ENCODE data around the gene CACNA1C. TPM values are rescaled to one million over a fixed set of nuclear protein-coding genes. Genes with fewer than 3 reads are reported as not detected.

The CACNA1C gene
- total RNA-seq, 4 donors from 2014 or later: 3.8 to 13.6 (median 5.7) TPM

GRCh38 chr12:2110849-2111566, 58.2 kb downstream of the CACNA1C start:
- ATAC-seq (ENCODE audit: low FRiP score) (no peak), DNase-seq (ENCODE audit: low spot score) (no peak)
- no peak for TF ChIP-seq CTCF (IDR thresholded peaks at IDR 0.05)

GRCh38 chr12:2111826-2112225, 59.0 kb downstream of the CACNA1C start:
- ATAC-seq (ENCODE audit: low FRiP score) (no peak), DNase-seq (ENCODE audit: low spot score) (no peak)
- TF ChIP-seq CTCF (IDR thresholded peaks at IDR 0.05): no peak

- no peak for TF ChIP-seq CTCF (IDR thresholded peaks at IDR 0.05)
- DNase-seq (ENCODE audit: low spot score) (no peak), ATAC-seq (ENCODE audit: low FRiP score) (no peak)
These were observed 59.6 kb downstream of the CACNA1C start for GRCh38 chr12:2112401-2112800.

GRCh38 chr12:2113119-2113912, 60.5 kb downstream of the CACNA1C start:
- ATAC-seq (ENCODE audit: low FRiP score): no peak

GRCh38 chr12:2114071-2114470, 61.3 kb downstream of the CACNA1C start:
- DNase-seq (ENCODE audit: low spot score) (no peak), ATAC-seq (ENCODE audit: low FRiP score) (no peak)
- no peak for TF ChIP-seq CTCF (IDR thresholded peaks at IDR 0.05)

More at GRCh38 chr12:2113119-2113912, 60.5 kb downstream of the CACNA1C start:
- no peak for DNase-seq (ENCODE audit: low spot score)
- TF ChIP-seq CTCF (IDR thresholded peaks at IDR 0.05): no peak

GRCh38 chr12:2115101-2115845, 62.5 kb downstream of the CACNA1C start:
- no peak for ATAC-seq (ENCODE audit: low FRiP score)
- no peak for DNase-seq (ENCODE audit: low spot score)
- TF ChIP-seq CTCF (IDR thresholded peaks at IDR 0.05): no peak
